Measurements from ENCODE around the gene RAPGEF2. TPM values are rescaled to one million over a fixed set of nuclear protein-coding genes. Genes with fewer than 3 reads are reported as not detected.

Gene RAPGEF2
- total and polyA plus RNA-seq, 9 of the 15 experiments (the other 6 are each of a cell fraction or from before 2014, with no cell fraction given): 3.1 to 32.6 (median 23.1) TPM

GRCh38 chr4:159096434-159096833 is 6.4 kb upstream of the RAPGEF2 start:
- peaks cover 0 to 5% of the 10 kb centered on the region in 2 experiments; a peak in 1 of 5 replicates for H3K4me1 ChIP-seq (replicated peaks in 1 of 2; ENCODE audit: control insufficient read depth in 2 of 2, insufficient read depth in 2 of 2, low read length in 2 of 2)
- WGBS (ENCODE audit: insufficient coverage, low coverage, missing lambda C conversion rate): 67% methylated on average over 3 of the region's 3 CpGs
- no peak overlapping the region for H2AFZ ChIP-seq (ENCODE audit: low read depth, low read length)
- H3K9me3 ChIP-seq (replicated peaks; ENCODE audit: control insufficient read depth, insufficient read depth, low read depth, low read length): no peaks in the 10 kb centered on the region
- CTCF ChIA-PET (ENCODE audit: low intra/inter-chr PET ratio): no interaction called here
- H4K20me1 ChIP-seq (replicated peaks; ENCODE audit: control insufficient read depth, insufficient read depth, low read length): no peaks in the 10 kb centered on the region
- ATAC-seq (no peak), FAIRE-seq (no peak), DNase-seq (ENCODE audit: extremely low read depth in 1 of 4, low spot score in 3 of 4) (no peak)
- intact Hi-C loops (cut with micrococcal nuclease) (no loop called here), in situ Hi-C loops (cut with MboI) (no loop called here)
- H3K36me3 ChIP-seq (ENCODE audit: control insufficient read depth, insufficient read depth, low read length): no peaks in the 10 kb centered on the region
- no peak overlapping the region for H3K4me3 ChIP-seq
- H3K4me2 ChIP-seq (ENCODE audit: insufficient read depth, low read length): no peak overlapping the region
- no peak overlapping the region for H3K27ac ChIP-seq (ENCODE audit: extremely low read depth, low read depth, low read length)
- no TSS peak for BruUV-seq (replicated peaks)
- no peaks in the 10 kb centered on the region for H3K9me1 ChIP-seq (ENCODE audit: control insufficient read depth, insufficient read depth, low read length)
- H3K27me3 ChIP-seq (ENCODE audit: control insufficient read depth in 2 of 2, insufficient read depth in 2 of 2, low read length in 2 of 2): no peaks in the 10 kb centered on the region
- no peaks in the 10 kb centered on the region for H3K79me2 ChIP-seq (ENCODE audit: control insufficient read depth, insufficient read depth, low read length)
- no peak overlapping the region for H3K9ac ChIP-seq (ENCODE audit: insufficient read depth in 1 of 2, low read depth in 2 of 2, low read length in 2 of 2)
- POLR2A ChIA-PET: no interaction called here
- TF ChIP-seq SLC30A9 (CRISPR knock-in tag; IDR thresholded peaks at IDR 0.05): no peak
- no peak for TF ChIP-seq BCLAF1 (IDR thresholded peaks at IDR 0.05; ENCODE audit: borderline replicate concordance in 1 of 2, control insufficient read depth in 1 of 2, low read depth in 2 of 2, low read length in 1 of 2)
- TF ChIP-seq PPARD (CRISPR knock-in tag; IDR thresholded peaks at IDR 0.05): no peak
- no peak for TF ChIP-seq TEAD4 (IDR thresholded peaks at IDR 0.05; ENCODE audit: low read length)
- TF ChIP-seq TEAD4 (CRISPR knock-in tag; IDR thresholded peaks at IDR 0.05; ENCODE audit: borderline replicate concordance): no peak
- TF ChIP-seq ILK (tag; IDR thresholded peaks at IDR 0.05; ENCODE audit: borderline replicate concordance, low read depth): no peak
- TF ChIP-seq SETDB1 (IDR thresholded peaks at IDR 0.05; ENCODE audit: low read length): no peak
- no peak for TF ChIP-seq C11orf30 (IDR thresholded peaks at IDR 0.05; ENCODE audit: low read depth)
- TF ChIP-seq TBL1XR1 (IDR thresholded peaks at IDR 0.05; ENCODE audit: low read length in 2 of 2): no peak
- TF ChIP-seq ZBED1 (IDR thresholded peaks at IDR 0.05): no peak
- TF ChIP-seq NR4A1 (CRISPR knock-in tag; IDR thresholded peaks at IDR 0.05): no peak
- TF ChIP-seq NR4A1 (tag; IDR thresholded peaks at IDR 0.05): no peak
- no peak for TF ChIP-seq ZNF395 (CRISPR knock-in tag; IDR thresholded peaks at IDR 0.05)
- no peak for TF ChIP-seq PYGO2 (tag; IDR thresholded peaks at IDR 0.05)
- no peak for TF ChIP-seq ZNF232 (CRISPR knock-in tag; IDR thresholded peaks at IDR 0.05)
- no peak for TF ChIP-seq MYC (IDR thresholded peaks at IDR 0.05; ENCODE audit: low read depth, low read length)
- no peak for TF ChIP-seq MYC (CRISPR knock-in tag; IDR thresholded peaks at IDR 0.05; ENCODE audit: borderline replicate concordance, low read depth)
- TF ChIP-seq ZNF174 (CRISPR knock-in tag; IDR thresholded peaks at IDR 0.05): no peak
- TF ChIP-seq HNRNPH1 (optimal IDR thresholded peaks at IDR 0.05; ENCODE audit: low read depth, low read length): no peak
